Nasal cavity respiratory epithelium epithelial cell of viscerocranial mucosa (primary cell): Measurements from ENCODE around the gene RAB18. TPM values are rescaled to one million over a fixed set of nuclear protein-coding genes. Genes with fewer than 3 reads are reported as not detected.

ENCODE experiments used
- total RNA-seq: library from RNA; depleted of rRNA; stranded (reverse); fragments of >200 nt; gene quantifications from 2 replicates; pipeline ENCODE4 v1.2.3, GENCODE V29; 2014

The RAB18 gene
- total RNA-seq = 89.8 and 94.0 TPM in 2 replicates

DNA sequence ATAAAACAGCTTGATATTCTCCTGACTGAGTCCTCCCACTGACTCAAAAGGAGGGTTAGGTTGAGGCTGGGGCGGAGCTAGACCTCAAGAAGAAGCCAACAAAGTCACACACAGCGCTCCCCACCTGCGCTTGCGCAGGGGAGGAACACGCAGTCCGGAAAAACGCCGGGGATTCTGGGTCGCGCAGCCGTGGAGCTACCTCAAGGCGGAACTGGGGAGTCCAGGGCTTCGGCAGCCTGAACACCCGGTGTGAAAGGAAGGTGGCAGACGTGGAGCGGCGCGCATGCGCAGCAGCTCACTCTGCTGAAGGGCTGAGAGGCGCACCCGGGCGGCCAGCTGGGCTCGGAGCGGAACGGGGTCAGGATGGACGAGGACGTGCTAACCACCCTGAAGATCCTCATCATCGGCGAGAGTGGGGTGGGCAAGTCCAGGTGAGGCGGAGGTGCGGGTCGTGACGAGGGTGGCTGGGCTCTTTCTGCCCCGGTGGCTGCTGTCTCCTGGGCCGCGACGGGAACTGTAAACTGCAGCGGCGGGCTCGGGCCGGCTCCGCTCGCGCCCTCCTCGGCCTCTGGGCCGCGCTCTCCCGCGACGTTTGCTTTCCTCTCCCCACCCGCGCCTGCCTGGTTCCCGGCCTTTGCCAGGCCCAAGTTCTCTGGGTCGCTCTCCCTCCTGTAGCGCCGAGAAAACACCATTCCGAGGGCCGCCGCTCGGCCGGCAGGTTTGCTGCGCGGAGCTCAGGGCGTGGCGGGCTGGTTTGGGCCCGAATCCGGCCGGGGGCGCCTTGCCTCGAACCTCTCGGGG lies at the start of gene RAB18:
TSS of gene RAB18 (plus strand) at position 298 of the 801 bp plus-strand sequence. CDS start at position 364, 66 bp downstream.

Other genes starting within 250 kb of the RAB18 start
- 1.3 and 1.7 TPM in 2 replicates for gene MKX, start 241.5 kb downstream of the RAB18 start, total RNA-seq